Measurements from ENCODE around the gene OR2D2. TPM values are rescaled to one million over a fixed set of nuclear protein-coding genes. Genes with fewer than 3 reads are reported as not detected.

Gene OR2D2
- total and polyA plus RNA-seq, 2 experiments from 2014 or later = 0.24 TPM

DNA sequence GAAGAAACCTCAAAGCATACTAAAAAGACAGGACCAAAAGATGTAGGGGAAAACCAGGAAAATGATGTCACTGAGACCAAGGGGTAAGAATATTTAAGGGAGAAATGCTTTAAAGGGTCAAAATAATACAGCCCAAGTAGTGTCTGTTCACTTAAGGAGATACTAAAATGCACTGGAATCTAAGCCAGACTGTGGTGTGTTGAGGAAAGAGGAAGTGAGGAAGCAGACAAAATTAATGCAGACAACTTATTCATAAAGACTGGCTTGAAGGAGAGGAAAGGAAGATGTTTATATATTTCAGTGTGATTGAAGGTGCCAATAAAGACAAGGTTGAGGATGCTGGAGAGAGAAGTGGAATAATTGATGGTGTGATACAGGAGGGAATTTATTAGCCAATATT, 49.7 kb upstream of the OR2D2 start:
- H3K27me3 Mint-ChIP-seq (ENCODE audit: insufficient read depth, low read depth, poor library complexity) = no peaks in the 10 kb centered on the region
- H3K4me1 Mint-ChIP-seq = no peaks in the 10 kb centered on the region
- no peak overlapping the region for H3K27ac ChIP-seq (ENCODE audit: low read depth)
- H3F3A ChIP-seq (replicated peaks; ENCODE audit: low read depth) = no peaks in the 10 kb centered on the region
- H3K4me2 ChIP-seq = no peak overlapping the region
- no peaks in the 10 kb centered on the region for H3K4me1 ChIP-seq (ENCODE audit: insufficient read depth)
- ATAC-seq (no peak), DNase-seq (ENCODE audit: low spot score) (no peak)
- H4K20me1 ChIP-seq (replicated peaks; ENCODE audit: insufficient read depth) = no peaks in the 10 kb centered on the region; the same call in none of the 2 replicates
- no peak overlapping the region for H2AFZ ChIP-seq
- no peaks in the 10 kb centered on the region for H3K9me2 ChIP-seq (ENCODE audit: insufficient read depth)
- no peak overlapping the region for H3K27ac Mint-ChIP-seq
- H3K79me2 ChIP-seq (replicated peaks; ENCODE audit: insufficient read depth) = no peaks in the 10 kb centered on the region; the same call in 1 of the 2 replicates
- no peaks in the 10 kb centered on the region for H3K9me3 Mint-ChIP-seq
- no peaks in the 10 kb centered on the region for H3K27me3 ChIP-seq (ENCODE audit: insufficient read depth)
- TF ChIP-seq, protein P1, sequence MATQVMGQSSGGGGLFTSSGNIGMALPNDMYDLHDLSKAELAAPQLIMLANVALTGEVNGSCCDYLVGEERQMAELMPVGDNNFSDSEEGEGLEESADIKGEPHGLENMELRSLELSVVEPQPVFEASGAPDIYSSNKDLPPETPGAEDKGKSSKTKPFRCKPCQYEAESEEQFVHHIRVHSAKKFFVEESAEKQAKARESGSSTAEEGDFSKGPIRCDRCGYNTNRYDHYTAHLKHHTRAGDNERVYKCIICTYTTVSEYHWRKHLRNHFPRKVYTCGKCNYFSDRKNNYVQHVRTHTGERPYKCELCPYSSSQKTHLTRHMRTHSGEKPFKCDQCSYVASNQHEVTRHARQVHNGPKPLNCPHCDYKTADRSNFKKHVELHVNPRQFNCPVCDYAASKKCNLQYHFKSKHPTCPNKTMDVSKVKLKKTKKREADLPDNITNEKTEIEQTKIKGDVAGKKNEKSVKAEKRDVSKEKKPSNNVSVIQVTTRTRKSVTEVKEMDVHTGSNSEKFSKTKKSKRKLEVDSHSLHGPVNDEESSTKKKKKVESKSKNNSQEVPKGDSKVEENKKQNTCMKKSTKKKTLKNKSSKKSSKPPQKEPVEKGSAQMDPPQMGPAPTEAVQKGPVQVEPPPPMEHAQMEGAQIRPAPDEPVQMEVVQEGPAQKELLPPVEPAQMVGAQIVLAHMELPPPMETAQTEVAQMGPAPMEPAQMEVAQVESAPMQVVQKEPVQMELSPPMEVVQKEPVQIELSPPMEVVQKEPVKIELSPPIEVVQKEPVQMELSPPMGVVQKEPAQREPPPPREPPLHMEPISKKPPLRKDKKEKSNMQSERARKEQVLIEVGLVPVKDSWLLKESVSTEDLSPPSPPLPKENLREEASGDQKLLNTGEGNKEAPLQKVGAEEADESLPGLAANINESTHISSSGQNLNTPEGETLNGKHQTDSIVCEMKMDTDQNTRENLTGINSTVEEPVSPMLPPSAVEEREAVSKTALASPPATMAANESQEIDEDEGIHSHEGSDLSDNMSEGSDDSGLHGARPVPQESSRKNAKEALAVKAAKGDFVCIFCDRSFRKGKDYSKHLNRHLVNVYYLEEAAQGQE (IDR thresholded peaks at IDR 0.05; ENCODE audit: unreplicated experiment) = no peak
- no peak for TF ChIP-seq NANOG (IDR thresholded peaks at IDR 0.05; ENCODE audit: borderline replicate concordance)
- TF ChIP-seq POLR2AphosphoS5 (IDR thresholded peaks at IDR 0.05; ENCODE audit: low read depth) = no peak
- TF ChIP-seq STAT1 (IDR thresholded peaks at IDR 0.05; ENCODE audit: unreplicated experiment) = no peak
- TF ChIP-seq, protein P2, sequence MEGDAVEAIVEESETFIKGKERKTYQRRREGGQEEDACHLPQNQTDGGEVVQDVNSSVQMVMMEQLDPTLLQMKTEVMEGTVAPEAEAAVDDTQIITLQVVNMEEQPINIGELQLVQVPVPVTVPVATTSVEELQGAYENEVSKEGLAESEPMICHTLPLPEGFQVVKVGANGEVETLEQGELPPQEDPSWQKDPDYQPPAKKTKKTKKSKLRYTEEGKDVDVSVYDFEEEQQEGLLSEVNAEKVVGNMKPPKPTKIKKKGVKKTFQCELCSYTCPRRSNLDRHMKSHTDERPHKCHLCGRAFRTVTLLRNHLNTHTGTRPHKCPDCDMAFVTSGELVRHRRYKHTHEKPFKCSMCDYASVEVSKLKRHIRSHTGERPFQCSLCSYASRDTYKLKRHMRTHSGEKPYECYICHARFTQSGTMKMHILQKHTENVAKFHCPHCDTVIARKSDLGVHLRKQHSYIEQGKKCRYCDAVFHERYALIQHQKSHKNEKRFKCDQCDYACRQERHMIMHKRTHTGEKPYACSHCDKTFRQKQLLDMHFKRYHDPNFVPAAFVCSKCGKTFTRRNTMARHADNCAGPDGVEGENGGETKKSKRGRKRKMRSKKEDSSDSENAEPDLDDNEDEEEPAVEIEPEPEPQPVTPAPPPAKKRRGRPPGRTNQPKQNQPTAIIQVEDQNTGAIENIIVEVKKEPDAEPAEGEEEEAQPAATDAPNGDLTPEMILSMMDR (conservative IDR thresholded peaks at IDR 0.05; ENCODE audit: low read depth in 2 of 2) = no peak
- no peak for TF ChIP-seq JUNB (IDR thresholded peaks at IDR 0.05; ENCODE audit: unreplicated experiment)
- no peak for TF ChIP-seq ZNF114 (CRISPR knock-in tag; IDR thresholded peaks at IDR 0.05)
- TF ChIP-seq, protein P3, sequence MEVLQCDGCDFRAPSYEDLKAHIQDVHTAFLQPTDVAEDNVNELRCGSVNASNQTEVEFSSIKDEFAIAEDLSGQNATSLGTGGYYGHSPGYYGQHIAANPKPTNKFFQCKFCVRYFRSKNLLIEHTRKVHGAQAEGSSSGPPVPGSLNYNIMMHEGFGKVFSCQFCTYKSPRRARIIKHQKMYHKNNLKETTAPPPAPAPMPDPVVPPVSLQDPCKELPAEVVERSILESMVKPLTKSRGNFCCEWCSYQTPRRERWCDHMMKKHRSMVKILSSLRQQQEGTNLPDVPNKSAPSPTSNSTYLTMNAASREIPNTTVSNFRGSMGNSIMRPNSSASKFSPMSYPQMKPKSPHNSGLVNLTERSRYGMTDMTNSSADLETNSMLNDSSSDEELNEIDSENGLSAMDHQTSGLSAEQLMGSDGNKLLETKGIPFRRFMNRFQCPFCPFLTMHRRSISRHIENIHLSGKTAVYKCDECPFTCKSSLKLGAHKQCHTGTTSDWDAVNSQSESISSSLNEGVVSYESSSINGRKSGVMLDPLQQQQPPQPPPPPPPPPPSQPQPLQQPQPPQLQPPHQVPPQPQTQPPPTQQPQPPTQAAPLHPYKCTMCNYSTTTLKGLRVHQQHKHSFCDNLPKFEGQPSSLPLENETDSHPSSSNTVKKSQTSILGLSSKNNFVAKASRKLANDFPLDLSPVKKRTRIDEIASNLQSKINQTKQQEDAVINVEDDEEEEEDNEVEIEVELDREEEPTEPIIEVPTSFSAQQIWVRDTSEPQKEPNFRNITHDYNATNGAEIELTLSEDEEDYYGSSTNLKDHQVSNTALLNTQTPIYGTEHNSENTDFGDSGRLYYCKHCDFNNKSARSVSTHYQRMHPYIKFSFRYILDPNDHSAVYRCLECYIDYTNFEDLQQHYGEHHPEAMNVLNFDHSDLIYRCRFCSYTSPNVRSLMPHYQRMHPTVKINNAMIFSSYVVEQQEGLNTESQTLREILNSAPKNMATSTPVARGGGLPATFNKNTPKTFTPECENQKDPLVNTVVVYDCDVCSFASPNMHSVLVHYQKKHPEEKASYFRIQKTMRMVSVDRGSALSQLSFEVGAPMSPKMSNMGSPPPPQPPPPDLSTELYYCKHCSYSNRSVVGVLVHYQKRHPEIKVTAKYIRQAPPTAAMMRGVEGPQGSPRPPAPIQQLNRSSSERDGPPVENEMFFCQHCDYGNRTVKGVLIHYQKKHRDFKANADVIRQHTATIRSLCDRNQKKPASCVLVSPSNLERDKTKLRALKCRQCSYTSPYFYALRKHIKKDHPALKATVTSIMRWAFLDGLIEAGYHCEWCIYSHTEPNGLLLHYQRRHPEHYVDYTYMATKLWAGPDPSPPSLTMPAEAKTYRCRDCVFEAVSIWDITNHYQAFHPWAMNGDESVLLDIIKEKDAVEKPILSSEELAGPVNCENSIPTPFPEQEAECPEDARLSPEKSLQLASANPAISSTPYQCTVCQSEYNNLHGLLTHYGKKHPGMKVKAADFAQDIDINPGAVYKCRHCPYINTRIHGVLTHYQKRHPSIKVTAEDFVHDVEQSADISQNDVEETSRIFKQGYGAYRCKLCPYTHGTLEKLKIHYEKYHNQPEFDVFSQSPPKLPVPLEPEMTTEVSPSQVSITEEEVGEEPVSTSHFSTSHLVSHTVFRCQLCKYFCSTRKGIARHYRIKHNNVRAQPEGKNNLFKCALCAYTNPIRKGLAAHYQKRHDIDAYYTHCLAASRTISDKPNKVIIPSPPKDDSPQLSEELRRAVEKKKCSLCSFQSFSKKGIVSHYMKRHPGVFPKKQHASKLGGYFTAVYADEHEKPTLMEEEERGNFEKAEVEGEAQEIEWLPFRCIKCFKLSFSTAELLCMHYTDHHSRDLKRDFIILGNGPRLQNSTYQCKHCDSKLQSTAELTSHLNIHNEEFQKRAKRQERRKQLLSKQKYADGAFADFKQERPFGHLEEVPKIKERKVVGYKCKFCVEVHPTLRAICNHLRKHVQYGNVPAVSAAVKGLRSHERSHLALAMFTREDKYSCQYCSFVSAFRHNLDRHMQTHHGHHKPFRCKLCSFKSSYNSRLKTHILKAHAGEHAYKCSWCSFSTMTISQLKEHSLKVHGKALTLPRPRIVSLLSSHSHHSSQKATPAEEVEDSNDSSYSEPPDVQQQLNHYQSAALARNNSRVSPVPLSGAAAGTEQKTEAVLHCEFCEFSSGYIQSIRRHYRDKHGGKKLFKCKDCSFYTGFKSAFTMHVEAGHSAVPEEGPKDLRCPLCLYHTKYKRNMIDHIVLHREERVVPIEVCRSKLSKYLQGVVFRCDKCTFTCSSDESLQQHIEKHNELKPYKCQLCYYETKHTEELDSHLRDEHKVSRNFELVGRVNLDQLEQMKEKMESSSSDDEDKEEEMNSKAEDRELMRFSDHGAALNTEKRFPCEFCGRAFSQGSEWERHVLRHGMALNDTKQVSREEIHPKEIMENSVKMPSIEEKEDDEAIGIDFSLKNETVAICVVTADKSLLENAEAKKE (CRISPR knock-in tag; IDR thresholded peaks at IDR 0.05) = no peak
- TF ChIP-seq CREB1 (CRISPR knock-in tag; IDR thresholded peaks at IDR 0.05; ENCODE audit: low read depth) = no peak
- TF ChIP-seq EZH2 (IDR thresholded peaks at IDR 0.05; ENCODE audit: low read depth, unreplicated experiment) = no peak
- TF ChIP-seq, protein P4, sequence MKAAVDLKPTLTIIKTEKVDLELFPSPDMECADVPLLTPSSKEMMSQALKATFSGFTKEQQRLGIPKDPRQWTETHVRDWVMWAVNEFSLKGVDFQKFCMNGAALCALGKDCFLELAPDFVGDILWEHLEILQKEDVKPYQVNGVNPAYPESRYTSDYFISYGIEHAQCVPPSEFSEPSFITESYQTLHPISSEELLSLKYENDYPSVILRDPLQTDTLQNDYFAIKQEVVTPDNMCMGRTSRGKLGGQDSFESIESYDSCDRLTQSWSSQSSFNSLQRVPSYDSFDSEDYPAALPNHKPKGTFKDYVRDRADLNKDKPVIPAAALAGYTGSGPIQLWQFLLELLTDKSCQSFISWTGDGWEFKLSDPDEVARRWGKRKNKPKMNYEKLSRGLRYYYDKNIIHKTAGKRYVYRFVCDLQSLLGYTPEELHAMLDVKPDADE (IDR thresholded peaks at IDR 0.05) = no peak
- no peak overlapping the region for H3K4me3 Mint-ChIP-seq
- H3K4me3 ChIP-seq = no peak overlapping the region
- H3K36me3 ChIP-seq (ENCODE audit: insufficient read depth) = peaks cover 20% of the 10 kb centered on the region; the same call in 1 of the 2 replicates
- H3K36me3 Mint-ChIP-seq (ENCODE audit: low read depth) = peaks cover 23% of the 10 kb centered on the region
